ENCODE measurements around the gene PPIE. TPM values are rescaled to one million over a fixed set of nuclear protein-coding genes. Genes with fewer than 3 reads are reported as not detected.
"Not testable (repeated sequence)": the region's sequence is repeated elsewhere in the genome, so short reads cannot be mapped to it uniquely, and the experiment has no call there.

The PPIE gene
- total and polyA plus RNA-seq, 8 donors = 34.2 to 74.9 (median 68.0) TPM

DNA sequence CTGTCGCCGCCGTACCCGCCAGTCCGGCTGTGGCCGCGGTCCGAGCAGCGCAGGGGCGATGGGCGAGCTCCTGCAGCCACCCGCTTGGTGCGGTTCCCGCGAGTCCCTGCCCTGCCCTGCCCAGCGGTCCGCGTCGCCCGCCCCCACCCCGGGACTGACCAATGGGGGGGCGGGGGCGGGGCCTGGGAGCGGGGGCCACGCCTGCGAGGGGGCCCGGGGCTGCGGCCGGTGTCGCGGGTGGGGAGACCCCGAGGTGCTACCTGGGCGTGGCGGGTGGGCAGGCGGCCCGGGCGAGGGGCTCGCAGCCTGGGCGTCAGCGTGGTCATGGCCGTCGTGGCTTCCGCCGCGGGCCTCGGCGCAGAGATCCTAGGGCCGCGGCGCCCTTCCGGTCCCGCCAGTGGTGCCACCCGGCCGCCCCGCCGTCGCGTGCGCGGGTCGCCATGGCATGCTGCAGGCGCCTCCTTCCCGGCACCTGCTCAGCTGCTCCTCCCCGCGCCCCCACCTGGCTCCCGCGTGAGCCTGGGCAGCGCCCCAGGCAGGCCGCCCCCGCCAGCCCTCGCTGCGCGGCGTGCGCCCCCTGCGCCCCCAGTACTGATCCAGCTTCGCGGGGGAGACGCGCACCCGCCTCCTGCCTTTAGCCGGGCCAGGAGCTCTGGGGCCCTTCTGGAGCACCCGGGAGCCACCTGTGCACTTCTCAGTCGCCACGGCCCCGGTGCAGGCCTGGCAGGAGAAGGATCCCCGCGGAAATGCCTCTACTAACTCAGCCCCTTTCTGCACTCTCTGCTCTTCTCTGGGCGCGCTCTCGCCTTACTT is 50.3 kb downstream of the PPIE start, which contains the start of gene BMP8B:
Gene BMP8B, minus strand, starts transcription at position 108 of the 813 bp plus-strand sequence. CDS start 380 bp downstream, outside the sequence.
- Histone ChIP-seq H3K4me3 (peak within 1 kb of the TSS; percentile 34 to 62), H3K36me3 (no peaks in the 10 kb centered on the region), H3K27ac (peak within 1 kb of the TSS in 1 of 2 donors; percentile 50), H3K27me3 (peaks cover 18 to 39% of the 10 kb centered on the region in 2 donors), H3K4me1 (peaks cover 3 to 16% of the 10 kb centered on the region in 2 donors), H3K9me3 (no peaks in the 10 kb centered on the region)
- TF ChIP-seq CTCF (IDR thresholded peaks at IDR 0.05) = no peak
- peak; percentile 96 for ATAC-seq
- intact Hi-C loops (cut with DNase I) = no loop called here
- DNase-seq = peak in 3 of 4 donors; percentile 13 to 93 (median 79)

- no peak for TF ChIP-seq CTCF (IDR thresholded peaks at IDR 0.05)
- Histone ChIP-seq H3K27ac (peak overlapping the region in 1 of 2 donors; percentile 50), H3K4me1 (peaks cover 3 to 16% of the 10 kb centered on the region in 2 donors), H3K4me3 (peak overlapping the region; percentile 34 to 62), H3K27me3 (peaks cover 18 to 39% of the 10 kb centered on the region in 2 donors), H3K36me3 (no peaks in the 10 kb centered on the region), H3K9me3 (no peaks in the 10 kb centered on the region)
- ATAC-seq = no peak
- no peak for DNase-seq
- intact Hi-C loops (cut with DNase I) = no loop called here
Observed at GRCh38 chr1:39789571-39790110, 51.0 kb downstream of the PPIE start.

DNA sequence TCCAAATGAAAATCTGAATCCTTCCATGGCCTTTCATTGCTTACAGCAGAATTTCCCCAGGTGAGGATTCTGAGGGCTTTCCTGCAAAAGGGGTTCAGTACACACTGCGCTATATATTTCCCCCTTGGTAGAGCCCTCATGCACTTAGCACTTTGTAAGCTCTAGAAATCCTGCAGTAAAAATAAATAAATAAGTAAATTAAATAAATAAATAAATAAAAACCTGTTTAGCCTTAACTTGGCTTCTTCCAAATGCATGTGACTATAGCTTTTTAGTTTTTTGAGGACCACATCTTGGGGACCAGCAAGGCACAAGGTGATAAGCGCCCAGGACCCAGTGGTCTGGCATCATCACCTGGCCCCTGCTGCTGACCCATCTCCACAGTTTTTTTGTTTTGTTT is 53.2 kb downstream of the PPIE start:
- intact Hi-C loops (cut with DNase I) = no loop called here
- H3K36me3 ChIP-seq = no peaks in the 10 kb centered on the region
- no peak overlapping the region for H3K4me3 ChIP-seq
- peaks cover 18 to 37% of the 10 kb centered on the region in 2 donors for H3K27me3 ChIP-seq
- ATAC-seq = no peak
- DNase-seq = no peak
- no peaks in the 10 kb centered on the region for H3K9me3 ChIP-seq
- H3K27ac ChIP-seq = no peak overlapping the region
- TF ChIP-seq CTCF (IDR thresholded peaks at IDR 0.05) = no peak
- H3K4me1 ChIP-seq = peaks cover 3 to 16% of the 10 kb centered on the region in 2 donors

DNA sequence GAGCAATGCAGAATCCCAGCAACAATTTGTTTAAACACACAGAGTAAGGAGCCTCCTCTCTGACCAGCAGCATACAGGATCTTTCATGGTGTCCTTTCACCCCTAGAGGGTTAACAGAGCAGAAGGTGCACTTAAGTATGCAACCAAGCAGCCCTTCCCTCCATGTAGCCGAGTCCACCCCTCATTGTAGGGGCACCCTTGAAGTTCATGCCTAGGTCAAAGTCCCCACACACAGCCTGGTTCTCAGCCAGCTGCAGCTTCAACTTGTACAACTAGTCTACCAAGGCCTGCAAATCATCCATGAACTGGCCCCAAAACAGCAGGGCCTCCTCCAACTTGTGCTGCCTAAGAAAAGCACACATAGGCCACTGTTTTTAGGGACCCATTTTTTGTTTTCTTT is 57.0 kb downstream of the PPIE start:
- H3K9me3 ChIP-seq = no peaks in the 10 kb centered on the region
- H3K4me3 ChIP-seq = no peak overlapping the region
- H3K4me1 ChIP-seq = peaks cover 0 to 16% of the 10 kb centered on the region in 2 donors
- no peak for DNase-seq
- ATAC-seq = no peak
- no peaks in the 10 kb centered on the region for H3K36me3 ChIP-seq
- peaks cover 0 to 4% of the 10 kb centered on the region in 2 donors for H3K27me3 ChIP-seq
- intact Hi-C loops (cut with DNase I) = no loop called here
- no peak overlapping the region for H3K27ac ChIP-seq
- TF ChIP-seq CTCF (IDR thresholded peaks at IDR 0.05) = no peak

GRCh38 chr1:39798859-39799769 is 60.4 kb downstream of the PPIE start:
- H3K27me3 ChIP-seq; H3K36me3 ChIP-seq; H3K4me3 ChIP-seq; intact Hi-C loops (cut with DNase I); H3K9me3 ChIP-seq: not testable (repeated sequence)
- H3K4me1 ChIP-seq = peaks cover 0 to 16% of the 10 kb centered on the region in 2 donors
- ATAC-seq (peak; percentile 90), DNase-seq (peak in 2 of 4 donors; percentile 36 to 88)
- peak overlapping the region; percentile 5 to 54 for H3K27ac ChIP-seq
